HG02642 (cell line): ENCODE measurements around the gene ANP32B.
"Not testable (repeated sequence)": the region's sequence is repeated elsewhere in the genome, so short reads cannot be mapped to it uniquely, and the experiment has no call there.

Source experiments
- ATAC-seq: cut with Tn5 transposase; IDR thresholded peaks from one replicate; pipeline ENCODE4 v1.9.1; 2021; ENCODE audit warnings: mild to moderate bottlenecking; ENCODE audit not compliant: unreplicated experiment, poor library complexity

The ANP32B gene

DNA sequence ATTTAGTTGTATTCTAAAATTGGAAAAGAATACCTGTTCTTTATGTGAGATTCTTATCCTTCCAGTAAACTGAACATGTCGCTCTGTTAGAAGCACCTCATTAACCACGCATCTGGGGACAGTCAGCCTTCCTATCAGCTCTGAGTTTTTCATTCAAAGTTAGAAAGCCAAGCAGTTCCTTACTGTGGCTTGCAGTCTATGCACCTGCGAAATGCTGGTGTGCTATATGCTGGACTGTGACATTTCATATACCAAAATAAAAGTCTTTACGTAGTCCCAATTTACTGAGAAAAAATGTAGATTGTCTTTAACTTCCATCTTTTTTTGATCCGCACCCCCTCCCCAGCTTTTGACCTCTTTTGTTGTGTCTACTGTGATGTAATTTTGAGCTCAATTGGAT lies 4.3 kb downstream of the ANP32B start:
- ATAC-seq: no peak

DNA sequence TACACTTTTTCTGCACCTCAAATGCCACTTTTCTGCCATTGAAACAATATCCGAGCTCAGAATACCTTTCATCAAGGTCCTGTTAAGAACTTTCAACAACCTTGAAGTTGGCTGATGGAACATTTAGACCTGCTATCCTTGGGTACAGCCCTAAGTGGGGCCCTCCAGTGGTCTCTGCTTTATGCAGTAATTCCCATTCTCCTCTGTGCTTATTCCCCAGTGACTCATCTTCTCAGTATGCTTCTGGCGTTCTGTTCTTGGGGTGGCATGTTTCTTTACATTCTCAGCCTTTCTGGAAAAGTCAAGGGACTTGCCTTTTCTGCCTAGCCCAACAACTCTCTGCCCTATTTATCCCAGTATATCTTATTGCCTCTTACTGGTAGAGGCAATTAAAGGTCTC lies 7.1 kb downstream of the ANP32B start:
- no peak for ATAC-seq

DNA sequence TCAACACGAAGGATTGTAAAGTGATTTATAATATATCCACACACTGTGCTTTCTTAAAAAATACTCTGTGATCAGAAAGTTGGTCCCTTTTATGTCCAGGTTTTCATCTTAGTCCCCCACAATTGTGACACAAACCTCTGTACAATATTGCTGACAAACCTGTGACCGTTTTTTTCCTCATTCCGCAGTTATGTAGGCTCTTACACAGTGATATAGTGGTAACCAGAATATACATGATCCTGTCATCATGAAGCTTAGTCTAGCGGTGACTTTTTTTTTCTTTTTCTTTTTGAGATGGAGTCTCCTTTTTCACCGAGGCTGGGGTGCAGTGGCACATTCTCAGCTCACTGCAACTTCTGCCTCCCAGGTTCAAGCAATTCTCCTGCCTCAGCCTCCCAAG lies 8.7 kb downstream of the ANP32B start:
- ATAC-seq: no peak

DNA sequence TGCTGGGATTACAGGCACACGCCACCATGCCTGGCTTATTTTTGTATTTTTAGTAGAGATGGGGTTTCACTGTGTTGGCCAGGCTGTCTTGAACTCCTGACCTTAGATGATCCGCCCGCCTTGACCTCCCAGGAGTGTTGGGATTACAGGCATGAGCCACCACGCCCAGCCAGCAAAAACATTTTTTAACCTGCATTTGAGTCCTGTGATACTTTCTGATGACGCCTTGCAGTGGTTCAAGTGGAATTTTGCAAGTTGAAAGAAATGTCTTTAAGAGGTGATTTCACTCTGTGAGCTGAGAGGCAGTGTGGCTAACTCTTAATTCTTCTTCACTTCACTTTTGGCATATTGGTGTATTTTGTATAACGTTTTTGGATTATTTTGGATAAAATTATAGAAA lies 9.1 kb downstream of the ANP32B start:
- ATAC-seq: no peak

DNA sequence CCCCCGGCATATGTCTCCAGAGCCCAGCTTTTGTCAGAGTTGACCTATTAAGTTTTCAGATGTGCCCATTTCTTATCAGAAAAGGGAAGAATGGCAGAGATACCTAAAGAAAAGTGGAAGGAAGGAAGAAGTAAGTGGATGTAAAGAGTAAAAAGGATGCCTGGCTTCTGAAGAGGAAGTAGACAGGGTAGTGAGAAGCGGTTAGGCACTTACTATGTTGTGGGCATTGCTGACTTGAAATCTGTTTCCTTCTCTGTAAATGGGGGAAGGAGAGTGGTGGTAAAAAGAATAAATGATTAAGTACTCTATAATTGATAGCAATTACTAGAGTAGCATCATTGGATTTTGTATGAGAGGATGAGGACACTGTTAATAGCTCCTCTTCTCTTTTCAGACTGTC lies 9.9 kb downstream of the ANP32B start:
- no peak for ATAC-seq

DNA sequence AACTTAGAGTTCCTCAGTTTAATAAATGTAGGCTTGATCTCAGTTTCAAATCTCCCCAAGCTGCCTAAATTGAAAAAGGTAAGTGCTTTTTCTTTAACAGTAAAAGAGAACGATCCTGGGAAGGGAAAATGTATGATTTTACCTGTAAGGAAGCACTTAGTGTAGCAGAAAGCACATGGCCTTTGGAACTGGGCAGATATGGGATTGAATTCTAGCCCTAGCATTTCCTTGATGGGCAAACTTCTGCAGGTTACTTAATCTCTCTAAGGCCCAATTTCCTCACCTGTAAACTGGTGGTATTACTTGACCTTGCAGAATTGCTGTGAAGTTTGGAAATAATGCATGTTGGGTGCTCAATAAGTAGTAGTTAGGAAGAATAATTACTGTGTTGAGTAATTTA lies 11.6 kb downstream of the ANP32B start:
- no peak for ATAC-seq

DNA sequence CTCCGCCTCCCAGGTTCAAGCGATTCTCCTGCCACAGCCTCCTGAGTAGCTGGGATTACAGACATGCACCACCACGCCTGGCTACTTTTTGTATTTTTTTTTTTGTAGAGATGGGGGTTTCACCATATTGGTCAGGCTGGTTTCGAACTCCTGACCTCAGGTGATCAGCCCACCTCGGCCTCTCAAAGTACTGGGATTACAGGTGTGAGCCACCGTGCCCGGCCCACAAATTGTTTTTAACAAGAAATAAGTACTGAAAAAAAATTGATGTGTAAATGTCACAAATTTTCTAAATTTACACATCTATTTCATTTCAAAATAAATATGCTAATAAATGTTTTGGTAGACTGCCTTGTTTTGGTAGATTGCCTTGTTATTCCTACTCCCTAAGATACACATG lies 13.5 kb downstream of the ANP32B start:
- not testable (repeated sequence) for ATAC-seq

DNA sequence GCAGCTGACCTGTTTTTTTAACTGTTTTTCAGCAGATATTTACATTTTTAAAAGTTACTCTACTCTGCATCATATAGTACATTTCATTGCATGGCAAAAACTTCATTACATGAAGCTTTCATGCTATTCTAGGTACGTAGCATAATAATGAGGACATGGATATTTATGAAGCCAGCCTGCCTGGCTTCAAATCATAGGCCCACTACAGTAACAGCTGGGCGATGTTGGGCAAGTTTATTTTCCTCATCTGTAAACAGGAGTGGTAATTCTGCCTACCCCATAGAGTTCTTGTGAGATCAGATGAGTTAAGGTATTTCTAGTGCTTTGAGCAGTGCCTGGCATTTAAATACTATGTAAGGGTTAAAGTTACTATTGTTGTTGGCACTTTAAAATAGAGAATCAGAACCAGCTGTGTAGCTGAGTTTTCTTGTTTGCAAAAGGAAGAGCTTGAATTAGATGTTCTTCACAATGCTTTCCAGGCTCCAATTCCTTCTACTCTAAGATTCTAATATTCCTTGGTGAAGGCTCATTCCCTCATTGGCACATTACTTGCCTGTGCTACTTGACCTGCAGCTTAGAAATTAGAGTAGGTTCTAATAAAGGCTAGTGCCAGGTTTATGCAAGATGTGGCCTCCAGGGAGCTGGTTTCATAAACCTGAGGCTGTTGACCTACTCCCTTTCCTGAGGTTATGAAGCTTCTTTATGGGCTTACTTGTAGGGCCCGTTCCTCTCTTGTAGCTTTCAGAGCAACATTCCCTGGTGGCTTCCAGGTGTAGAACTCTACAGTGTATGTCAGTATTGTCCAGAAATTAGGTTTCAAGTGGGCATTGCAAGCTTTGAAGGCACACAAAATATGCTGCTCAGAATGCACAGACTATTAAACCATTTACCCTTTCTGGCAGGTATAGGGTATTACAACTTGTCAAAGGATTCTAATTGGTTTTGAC lies 14.5 kb downstream of the ANP32B start:
- ATAC-seq: no peak

DNA sequence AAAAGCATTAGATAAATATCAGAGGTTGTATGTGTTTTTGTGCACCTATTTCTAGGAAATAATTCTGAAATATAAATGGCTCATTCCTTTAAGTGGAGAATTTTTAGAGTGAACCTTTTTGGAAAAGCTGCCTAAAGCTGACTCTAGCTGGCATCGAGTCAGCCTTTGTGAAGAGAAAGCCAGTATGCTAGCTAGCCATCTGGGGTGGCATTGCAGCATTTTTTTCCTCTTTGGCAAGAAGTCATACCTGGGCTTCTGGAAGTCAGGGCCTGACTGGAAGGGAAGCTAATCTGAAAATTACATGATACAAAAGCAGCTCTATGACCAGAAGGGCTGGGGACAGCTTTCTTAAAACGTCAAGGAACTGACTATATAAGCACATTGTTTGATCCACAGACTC lies 19.7 kb downstream of the ANP32B start:
- no peak for ATAC-seq

DNA sequence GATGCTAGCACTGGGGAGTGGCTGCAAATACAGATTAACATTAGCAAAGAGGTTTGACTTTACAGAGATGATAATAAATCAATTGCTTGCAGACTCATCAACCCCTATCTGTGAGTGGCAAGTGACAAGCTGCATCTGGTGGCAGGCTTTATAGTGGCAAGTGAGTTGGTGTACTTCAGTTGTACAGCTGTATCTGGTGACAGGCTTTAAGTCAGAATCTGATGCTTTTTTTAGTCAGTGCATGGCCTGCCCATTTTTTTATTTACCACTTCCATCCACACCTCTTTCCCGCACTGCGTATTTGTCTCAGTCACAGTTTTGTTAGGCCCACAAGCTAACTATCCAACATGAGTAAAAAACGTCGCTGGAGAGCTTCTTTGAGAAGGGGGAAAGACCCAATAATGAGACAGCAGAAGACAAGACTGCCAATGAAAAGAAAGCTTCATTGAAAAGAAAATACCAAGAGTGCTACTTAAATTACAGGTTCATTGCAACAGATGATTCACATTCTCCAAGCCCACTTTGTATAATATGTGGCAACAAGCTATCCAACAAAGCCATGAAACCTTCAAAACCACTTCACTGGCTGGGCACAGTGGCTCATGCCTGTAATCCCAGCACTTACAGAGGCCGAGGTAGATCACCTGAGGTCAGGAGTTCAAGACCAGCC lies 23.1 kb downstream of the ANP32B start:
- ATAC-seq: no peak

DNA sequence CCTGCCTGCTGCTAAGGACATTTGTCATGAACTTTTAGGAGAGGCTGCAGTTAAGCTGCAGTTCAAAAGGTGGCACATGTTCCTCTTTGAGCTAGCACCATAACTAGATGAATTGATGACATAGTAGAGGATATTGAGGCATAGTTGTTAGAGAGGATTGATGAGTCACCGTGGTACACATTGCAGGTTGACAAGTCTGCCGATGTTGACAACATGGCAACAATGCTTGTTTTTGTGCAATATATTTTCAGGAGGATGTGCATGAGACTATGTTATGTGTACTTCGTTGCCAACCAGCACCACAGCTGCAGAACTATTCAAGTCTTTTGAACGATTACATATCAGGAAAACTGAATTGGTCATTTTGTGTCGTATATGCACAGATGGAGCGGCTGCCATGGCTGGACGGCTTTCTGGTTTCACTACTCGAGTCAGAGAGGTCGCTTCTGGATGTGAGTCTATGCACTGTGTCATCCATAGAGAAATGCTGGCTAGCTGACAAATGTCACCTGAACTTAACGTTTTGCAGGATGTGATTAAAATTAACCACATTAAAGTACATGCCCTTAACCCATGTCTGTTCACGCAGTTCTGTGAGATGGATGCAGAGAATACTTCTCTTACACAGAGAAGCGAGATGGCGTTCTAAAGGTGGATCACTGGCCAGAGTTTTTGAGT lies 24.2 kb downstream of the ANP32B start:
- no peak for ATAC-seq

DNA sequence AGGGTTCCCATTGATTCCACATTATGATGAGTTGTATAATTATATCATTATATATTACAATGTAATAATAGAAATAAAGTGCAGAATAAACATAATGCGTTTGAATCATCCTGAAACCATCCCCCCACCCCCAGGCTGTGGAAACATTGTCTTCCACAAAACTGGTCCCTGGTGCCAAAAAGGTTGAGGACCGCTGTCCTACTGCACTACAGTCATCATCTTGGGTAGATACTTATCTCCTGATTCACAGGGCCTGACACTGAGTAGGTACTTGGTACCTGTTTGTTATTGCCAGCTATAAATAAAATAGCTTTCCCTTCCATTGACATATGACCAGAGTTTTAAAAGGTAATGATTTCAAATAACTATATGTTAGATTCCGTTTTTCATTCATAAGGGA lies 25.6 kb downstream of the ANP32B start:
- ATAC-seq: no peak

DNA sequence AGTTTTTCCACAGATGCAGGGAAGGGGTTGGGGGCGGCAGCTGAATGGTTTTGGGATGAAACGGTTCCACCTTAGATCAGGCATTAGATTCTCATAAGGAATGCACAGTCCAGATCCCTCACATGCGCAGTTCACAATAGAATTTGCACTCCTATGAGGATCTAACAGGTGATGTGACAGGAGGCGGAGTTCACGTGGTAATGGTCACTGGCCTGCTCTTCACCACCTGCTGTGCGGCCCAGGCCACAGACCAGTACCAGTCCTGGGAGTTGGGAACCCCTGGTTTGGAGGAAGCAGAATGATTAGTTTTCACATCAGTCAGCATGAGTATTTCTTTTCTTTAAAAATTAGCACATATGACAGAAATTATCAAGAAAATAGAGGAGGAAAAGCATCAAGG lies 26.3 kb downstream of the ANP32B start:
- no peak for ATAC-seq

DNA sequence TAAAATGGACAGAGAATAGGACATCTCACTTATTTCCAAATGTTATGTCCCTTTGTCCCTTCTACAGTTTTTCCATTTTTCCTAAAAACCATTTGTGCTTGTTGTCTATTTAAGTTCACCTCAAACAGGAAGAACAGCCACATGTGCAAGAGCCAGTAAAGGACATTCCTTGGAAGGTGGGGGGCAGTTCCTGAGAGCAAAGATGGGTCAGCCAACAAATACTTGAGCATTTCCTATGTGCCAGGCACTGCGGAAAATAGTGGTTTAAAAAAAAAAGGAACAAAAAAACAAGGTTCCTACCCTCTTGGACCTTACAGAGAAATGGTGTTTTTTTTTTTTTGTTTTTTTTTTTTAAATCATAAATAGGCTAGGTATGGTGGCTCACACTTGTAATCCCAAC lies 26.8 kb downstream of the ANP32B start:
- no peak for ATAC-seq

DNA sequence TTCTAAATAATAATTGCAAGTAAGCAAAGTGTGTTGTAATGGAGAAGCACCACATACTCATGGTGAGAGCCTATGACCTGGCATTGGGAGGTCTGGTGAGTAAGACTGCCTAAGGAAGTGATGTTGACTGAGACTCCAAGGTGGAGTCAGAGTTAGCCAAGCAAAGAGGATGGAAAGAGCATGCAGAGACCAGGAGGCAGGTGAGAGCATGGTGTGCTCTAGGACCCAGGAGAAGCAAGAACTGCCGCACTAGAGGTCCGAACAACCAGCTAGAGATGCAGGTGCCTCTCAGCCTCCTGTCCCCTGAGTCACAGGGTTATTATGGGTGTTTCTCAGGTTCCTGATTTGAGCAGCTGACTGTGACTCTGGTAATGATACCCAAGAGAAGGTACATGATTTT lies 27.3 kb downstream of the ANP32B start:
- ATAC-seq: peak; percentile 92

DNA sequence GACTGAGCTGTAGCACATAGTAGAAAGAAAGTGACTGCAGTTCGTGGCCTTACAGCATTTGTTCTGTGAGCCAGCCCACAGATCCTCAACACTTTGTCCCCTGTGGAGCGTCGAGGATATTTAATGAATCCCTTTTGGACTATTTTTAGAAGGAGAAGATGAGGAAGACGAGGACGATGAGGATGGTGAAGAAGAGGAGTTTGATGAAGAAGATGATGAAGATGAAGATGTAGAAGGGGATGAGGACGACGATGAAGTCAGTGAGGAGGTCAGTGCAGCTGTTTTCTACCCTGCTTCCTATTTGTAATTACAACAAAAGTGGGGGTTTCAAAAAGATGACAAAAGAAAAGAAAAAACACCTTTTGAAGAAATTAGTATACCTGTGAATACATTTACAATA lies 28.0 kb downstream of the ANP32B start:
- no peak for ATAC-seq

DNA sequence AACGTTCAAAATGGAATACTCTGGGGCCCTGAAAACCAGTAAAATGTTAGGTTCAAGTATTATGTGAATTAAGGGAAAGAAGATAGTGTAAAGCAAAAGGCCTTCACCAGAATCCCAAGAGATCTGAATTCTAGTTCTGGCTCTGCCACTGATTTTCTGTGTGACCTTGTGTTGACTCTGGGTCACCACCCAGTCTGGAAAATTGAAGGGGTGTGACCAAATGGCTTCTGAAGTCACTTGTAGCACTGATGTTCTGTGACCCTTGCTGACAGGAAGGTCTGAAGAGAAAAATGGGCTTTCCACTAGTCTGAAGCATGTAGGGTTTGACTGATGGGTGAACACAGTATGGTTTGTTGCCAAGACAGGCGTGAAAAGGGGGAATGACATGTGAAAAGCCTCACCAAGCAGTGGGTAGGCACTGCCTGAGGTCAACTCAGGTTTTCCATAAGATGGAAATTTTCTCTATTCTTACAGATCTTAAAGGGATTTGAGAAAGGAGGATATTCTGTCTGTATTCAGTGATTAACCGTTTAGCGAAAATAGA lies 33.1 kb downstream of the ANP32B start:
- no peak for ATAC-seq

DNA sequence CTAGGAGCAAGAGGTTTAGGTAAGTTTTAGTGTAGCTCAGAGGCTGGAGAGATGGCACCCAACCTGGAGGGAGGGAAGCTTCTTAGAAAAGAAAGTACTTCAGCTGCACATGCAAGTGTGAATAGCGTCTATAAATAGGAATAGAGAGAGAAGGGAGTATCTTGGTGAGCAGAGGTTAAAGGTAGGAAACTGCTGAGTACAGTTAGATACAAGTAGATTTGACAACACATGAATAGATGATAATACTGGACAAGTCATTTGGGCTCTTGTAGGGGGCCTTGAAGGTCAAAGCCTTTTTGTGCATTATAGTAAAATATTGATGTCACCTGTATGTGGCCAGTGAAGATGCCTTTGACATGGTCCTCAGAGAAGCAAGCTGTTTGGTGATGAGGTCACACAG lies 34.2 kb downstream of the ANP32B start:
- ATAC-seq: no peak

DNA sequence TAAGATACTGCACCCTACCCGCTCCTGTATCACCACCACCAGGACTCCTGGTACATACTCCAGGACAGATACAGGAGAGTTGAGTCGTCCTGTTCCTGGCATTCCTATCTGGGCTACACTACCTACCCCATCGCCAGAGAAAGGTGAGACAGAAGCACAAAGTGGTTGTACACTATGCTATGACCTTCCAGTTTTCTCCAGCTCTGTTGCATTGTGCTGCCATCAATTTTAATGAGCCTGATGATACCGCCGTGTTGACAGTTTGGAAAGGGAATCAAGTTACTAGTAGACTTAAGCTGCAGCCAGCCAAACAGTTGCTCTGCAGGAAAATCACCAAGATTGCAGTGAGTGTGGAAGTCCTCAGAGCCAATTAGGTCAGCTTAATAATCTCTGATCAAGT lies 35.2 kb downstream of the ANP32B start:
- ATAC-seq: no peak

DNA sequence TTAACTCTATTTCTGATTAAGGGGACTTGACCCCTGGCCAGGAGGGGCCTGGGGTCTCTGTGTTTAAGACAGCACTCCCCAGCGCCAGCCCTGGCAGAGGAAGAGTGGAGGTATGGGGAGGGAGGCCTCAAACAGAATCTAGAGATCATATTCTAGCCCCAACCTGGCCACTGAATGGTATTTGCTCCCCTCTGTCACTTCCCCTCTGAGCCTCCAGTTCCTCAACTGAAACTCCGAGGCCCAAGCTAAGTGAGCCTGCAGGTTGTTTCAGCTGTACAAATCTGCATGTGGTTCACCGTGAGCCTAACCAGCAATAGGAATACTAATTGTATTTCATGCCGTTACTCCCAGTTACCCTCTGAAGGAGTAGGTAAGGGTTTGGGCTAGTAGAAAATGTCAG lies 36.0 kb downstream of the ANP32B start:
- ATAC-seq: no peak

DNA sequence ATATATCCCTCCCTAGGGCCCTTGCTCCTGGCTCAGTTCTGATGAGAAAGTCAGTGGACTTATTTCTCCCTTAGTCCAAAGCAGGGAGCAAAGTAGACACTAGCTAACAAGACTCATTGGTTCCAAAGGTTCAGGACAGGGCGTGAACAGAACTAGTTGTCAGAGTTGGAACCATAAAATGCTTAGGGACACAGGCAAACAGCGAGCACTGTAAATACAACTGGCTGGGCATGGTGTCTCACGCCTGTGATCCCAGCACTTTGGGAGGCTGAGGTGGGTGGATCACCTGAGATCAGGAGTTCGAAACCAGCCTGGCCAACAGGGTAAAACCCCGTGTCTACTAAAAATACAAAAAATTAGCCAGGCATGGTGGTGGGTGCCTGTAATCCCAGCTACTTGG lies 36.7 kb downstream of the ANP32B start:
- not testable (repeated sequence) for ATAC-seq
